Ovary (tissue), 3 donors: ENCODE data around the gene PPP1R18.
"Not testable (repeated sequence)": the region's sequence is repeated elsewhere in the genome, so short reads cannot be mapped to it uniquely, and the experiment has no call there.

Source experiments
- CTCF ChIP-seq, 3 donors: fragments of 450-650 bp in 2 of 3; fragments of 200-600 bp in 1 of 3; IDR thresholded peaks; one replicate each; pipeline versions ENCODE4 v1.5.1 to v1.8.0; 2016 to 2022; ENCODE audit warnings: antibody characterized with exemption in 3 of 3, mild to moderate bottlenecking in 1 of 3
- EP300 ChIP-seq: sonication (generic); formaldehyde crosslinking; IDR thresholded peaks from one replicate; pipeline ENCODE4 v1.6.1; 2017; ENCODE audit warnings: antibody characterized with exemption
- donor health status: DM: no; HTN: no; CAD: no.

GRCh38 chr6:30717845-30718720 is 31.6 kb upstream of the PPP1R18 start:
- not testable (repeated sequence) for TF ChIP-seq CTCF (IDR thresholded peaks at IDR 0.05); EP300
